Activated B cell treated with CpG ODN at 0.5 μM for 24 hours (primary cell): ENCODE results near the gene DIS3L2. TPM values are rescaled to one million over a fixed set of nuclear protein-coding genes. Genes with fewer than 3 reads are reported as not detected.

ENCODE experiments used
- ATAC-seq: fragments of 200-7000 bp; cut with Tn5 transposase; one replicate; pipeline ENCODE4 v1.10.0; 2021; ENCODE audit warnings: low read depth, mild to moderate bottlenecking, moderate library complexity
- CTCF ChIA-PET: fragments of 350-600 bp; sonication (Branson Sonifier 250); formaldehyde crosslinking; loops from one replicate; lab custom pipeline; 2021; ENCODE audit warnings: antibody characterized with exemption; lab: Charles Lee
- POLR2A ChIA-PET: fragments of 350-600 bp; sonication (Branson Sonifier 250); formaldehyde crosslinking; loops from one replicate; lab custom pipeline; 2021; ENCODE audit warnings: antibody characterized with exemption; lab: Charles Lee
- DNase-seq: peaks from one replicate; pipeline ENCODE4 v3.0.0; 2022
- H3K27ac Mint-ChIP-seq: one replicate; pipeline ENCODE4 v1.8.0; 2020; ENCODE audit warnings: mixed read lengths
- H3K27me3 Mint-ChIP-seq: one replicate; pipeline ENCODE4 v1.8.0; 2021; ENCODE audit warnings: mixed read lengths
- H3K36me3 Mint-ChIP-seq: one replicate; pipeline ENCODE4 v1.8.0; 2021; ENCODE audit warnings: low read depth, mixed read lengths
- H3K4me1 Mint-ChIP-seq: one replicate; pipeline ENCODE4 v1.8.0; 2021; ENCODE audit warnings: mixed read lengths
- H3K4me3 Mint-ChIP-seq: one replicate; pipeline ENCODE4 v1.8.0; 2020; ENCODE audit warnings: mild to moderate bottlenecking, mixed read lengths
- H3K9me3 Mint-ChIP-seq: one replicate; pipeline ENCODE4 v1.8.0; 2020; ENCODE audit warnings: mixed read lengths
- intact Hi-C: fragments of 100-400 bp; cut with micrococcal nuclease; formaldehyde crosslinking; loops from one replicate; pipeline ENCODE4 v1.15.1; 2024
- total RNA-seq: library from RNA; stranded (reverse); gene quantifications from 2 replicates; pipeline ENCODE4 v1.2.3, GENCODE V29; 2022
- TF ChIP-seq, protein P1 (sequence below): fragments of 200-600 bp; IDR thresholded peaks from one replicate; pipeline ENCODE4 v1.8.0; 2022; ENCODE audit warnings: antibody characterized with exemption, mild to moderate bottlenecking

DIS3L2 gene
- total RNA-seq, 1 donor from 2014 or later: 65.9 TPM

- intact Hi-C loops: no loop called here
Observed at GRCh38 chr2:232139171-232139594, 177.7 kb downstream of the DIS3L2 start.

GRCh38 chr2:232139786-232140562, 178.5 kb downstream of the DIS3L2 start:
- POLR2A ChIA-PET: no interaction called here
- peaks cover 15% of the 10 kb centered on the region for H3K36me3 Mint-ChIP-seq
- H3K27me3 Mint-ChIP-seq: no peaks in the 10 kb centered on the region
- DNase-seq (no peak), ATAC-seq (no peak)
- CTCF ChIA-PET: interaction anchor here (1.3 to 3.1 kb wide), 3 partner anchors 215 to 233 kb away, joined by 4 to 19 read pairs (median 9); no protein-coding TSS in a partner anchor
- H3K9me3 Mint-ChIP-seq: no peaks in the 10 kb centered on the region
- peaks cover 21% of the 10 kb centered on the region for H3K4me1 Mint-ChIP-seq
- no peak overlapping the region for H3K27ac Mint-ChIP-seq
- H3K4me3 Mint-ChIP-seq: no peak overlapping the region
- TF ChIP-seq, protein P1, sequence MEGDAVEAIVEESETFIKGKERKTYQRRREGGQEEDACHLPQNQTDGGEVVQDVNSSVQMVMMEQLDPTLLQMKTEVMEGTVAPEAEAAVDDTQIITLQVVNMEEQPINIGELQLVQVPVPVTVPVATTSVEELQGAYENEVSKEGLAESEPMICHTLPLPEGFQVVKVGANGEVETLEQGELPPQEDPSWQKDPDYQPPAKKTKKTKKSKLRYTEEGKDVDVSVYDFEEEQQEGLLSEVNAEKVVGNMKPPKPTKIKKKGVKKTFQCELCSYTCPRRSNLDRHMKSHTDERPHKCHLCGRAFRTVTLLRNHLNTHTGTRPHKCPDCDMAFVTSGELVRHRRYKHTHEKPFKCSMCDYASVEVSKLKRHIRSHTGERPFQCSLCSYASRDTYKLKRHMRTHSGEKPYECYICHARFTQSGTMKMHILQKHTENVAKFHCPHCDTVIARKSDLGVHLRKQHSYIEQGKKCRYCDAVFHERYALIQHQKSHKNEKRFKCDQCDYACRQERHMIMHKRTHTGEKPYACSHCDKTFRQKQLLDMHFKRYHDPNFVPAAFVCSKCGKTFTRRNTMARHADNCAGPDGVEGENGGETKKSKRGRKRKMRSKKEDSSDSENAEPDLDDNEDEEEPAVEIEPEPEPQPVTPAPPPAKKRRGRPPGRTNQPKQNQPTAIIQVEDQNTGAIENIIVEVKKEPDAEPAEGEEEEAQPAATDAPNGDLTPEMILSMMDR: no peak
- intact Hi-C loops: loop anchor here (10.0 kb wide), 1 partner anchor 185 kb away; no protein-coding TSS in a partner anchor

More at GRCh38 chr2:232139171-232139594, 177.7 kb downstream of the DIS3L2 start:
- H3K27me3 Mint-ChIP-seq: no peaks in the 10 kb centered on the region
- ChIA-PET CTCF (interaction anchor here (0.9 to 1.3 kb wide), 3 partner anchors 216 to 354 kb away, joined by 3 to 4 read pairs (median 4); no protein-coding TSS in a partner anchor), POLR2A (no interaction called here)
- TF ChIP-seq, protein P1: no peak
- peaks cover 16% of the 10 kb centered on the region for H3K36me3 Mint-ChIP-seq
- no peak overlapping the region for H3K4me3 Mint-ChIP-seq
- no peak for ATAC-seq
- no peak for DNase-seq
- H3K9me3 Mint-ChIP-seq: no peaks in the 10 kb centered on the region
- H3K4me1 Mint-ChIP-seq: peaks cover 21% of the 10 kb centered on the region
- no peak overlapping the region for H3K27ac Mint-ChIP-seq

- DNase-seq (no peak), ATAC-seq (no peak)
- TF ChIP-seq, protein P1: no peak
- intact Hi-C loops: loop anchor here (10.0 kb wide), 1 partner anchor 183 kb away; no protein-coding TSS in a partner anchor
- ChIA-PET CTCF (interaction anchor here (0.7 to 3.1 kb wide), 9 partner anchors 15 to 235 kb away, joined by 3 to 19 read pairs (median 4); partner anchors contain the start of gene NPPC), POLR2A (no interaction called here)
- peaks cover 21% of the 10 kb centered on the region for H3K4me1 Mint-ChIP-seq
- no peak overlapping the region for H3K27ac Mint-ChIP-seq
- H3K4me3 Mint-ChIP-seq: no peak overlapping the region
- peaks cover 22% of the 10 kb centered on the region for H3K36me3 Mint-ChIP-seq
- H3K9me3 Mint-ChIP-seq: no peaks in the 10 kb centered on the region
- H3K27me3 Mint-ChIP-seq: no peaks in the 10 kb centered on the region
Observed at GRCh38 chr2:232141591-232141990, 180.1 kb downstream of the DIS3L2 start.

DNA sequence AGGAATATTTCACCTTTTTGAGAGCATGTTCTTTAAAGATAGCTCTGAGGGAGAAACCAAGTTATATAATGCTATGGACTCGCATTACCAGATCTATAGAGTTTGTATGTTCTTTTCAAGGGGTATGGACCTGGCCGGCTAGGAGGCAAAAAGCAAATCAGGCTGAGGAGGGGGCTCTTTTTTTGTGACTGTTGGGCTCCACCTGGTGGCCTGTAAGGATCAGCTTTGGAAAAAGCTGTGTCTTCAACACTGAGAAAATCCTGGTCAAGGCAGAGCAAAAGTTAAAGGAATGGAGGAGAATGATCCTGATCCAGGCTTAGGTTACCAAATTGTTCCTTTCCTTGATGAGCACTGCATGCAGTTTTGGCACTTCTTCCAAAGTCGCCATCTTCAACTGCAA, 180.5 kb downstream of the DIS3L2 start:
- TF ChIP-seq, protein P1: no peak
- H3K36me3 Mint-ChIP-seq: peaks cover 22% of the 10 kb centered on the region
- peaks cover 21% of the 10 kb centered on the region for H3K4me1 Mint-ChIP-seq
- ATAC-seq (no peak), DNase-seq (no peak)
- intact Hi-C loops: loop anchor here (1.0 to 10.0 kb wide), 3 partner anchors 183 to 236 kb away; no protein-coding TSS in a partner anchor
- CTCF ChIA-PET: interaction anchor here (0.7 to 3.1 kb wide), 8 partner anchors 15 to 235 kb away, joined by 3 to 19 read pairs (median 4); partner anchors contain the start of gene NPPC
- no peaks in the 10 kb centered on the region for H3K27me3 Mint-ChIP-seq
- H3K9me3 Mint-ChIP-seq: no peaks in the 10 kb centered on the region
- H3K4me3 Mint-ChIP-seq: no peak overlapping the region
- no peak overlapping the region for H3K27ac Mint-ChIP-seq
- POLR2A ChIA-PET: no interaction called here

GRCh38 chr2:232142502-232142901, 181.0 kb downstream of the DIS3L2 start:
- CTCF ChIA-PET: interaction anchor here (1.0 to 3.1 kb wide), 7 partner anchors 22 to 236 kb away, joined by 3 to 19 read pairs (median 4); partner anchors contain the start of gene NPPC
- TF ChIP-seq, protein P1: no peak
- no peak overlapping the region for H3K4me3 Mint-ChIP-seq
- H3K9me3 Mint-ChIP-seq: no peaks in the 10 kb centered on the region
- DNase-seq (no peak), ATAC-seq (no peak)
- H3K27me3 Mint-ChIP-seq: no peaks in the 10 kb centered on the region
- POLR2A ChIA-PET: no interaction called here
- H3K27ac Mint-ChIP-seq: no peak overlapping the region
- intact Hi-C loops: loop anchor here (1.0 to 10.0 kb wide), 3 partner anchors 182 to 236 kb away; no protein-coding TSS in a partner anchor
- peaks cover 18% of the 10 kb centered on the region for H3K4me1 Mint-ChIP-seq
- H3K36me3 Mint-ChIP-seq: peaks cover 22% of the 10 kb centered on the region
